SK-N-MC (cell line): ENCODE data around the gene WDR70.

Source experiments
- EZH2 ChIP-seq: fragments of 200-600 bp; sonication (generic); IDR thresholded peaks from one replicate; pipeline ENCODE4 v1.6.1; 2017; ENCODE audit warnings: antibody characterized with exemption
- FOXP2 ChIP-seq: optimal IDR thresholded peaks from 2 replicates; pipeline ENCODE3; 2011; ENCODE audit warnings: mild to moderate bottlenecking, moderate library complexity; ENCODE audit not compliant: insufficient read depth; ENCODE audit errors: extremely low read length, control extremely low read depth
- POLR2AphosphoS5 ChIP-seq: IDR thresholded peaks from 2 replicates; pipeline ENCODE4 v1.6.1; 2012; ENCODE audit warnings: mild to moderate bottlenecking, low read depth, low read length, borderline replicate concordance

GRCh38 chr5:37435261-37435660, 56.1 kb downstream of the WDR70 start:
- TF ChIP-seq POLR2AphosphoS5, result no peak
- no peak for TF ChIP-seq EZH2
- TF ChIP-seq FOXP2, result no peak
